GM21737 (cell line): ENCODE results near the gene RYR1.
"Not testable (repeated sequence)": the region's sequence is repeated elsewhere in the genome, so short reads cannot be mapped to it uniquely, and the experiment has no call there.

Experiments used
- ATAC-seq: cut with Tn5 transposase; IDR thresholded peaks from one replicate; pipeline ENCODE4 v1.9.1; 2021; ENCODE audit warnings: mild to moderate bottlenecking, moderate library complexity; ENCODE audit not compliant: unreplicated experiment

Gene RYR1

DNA sequence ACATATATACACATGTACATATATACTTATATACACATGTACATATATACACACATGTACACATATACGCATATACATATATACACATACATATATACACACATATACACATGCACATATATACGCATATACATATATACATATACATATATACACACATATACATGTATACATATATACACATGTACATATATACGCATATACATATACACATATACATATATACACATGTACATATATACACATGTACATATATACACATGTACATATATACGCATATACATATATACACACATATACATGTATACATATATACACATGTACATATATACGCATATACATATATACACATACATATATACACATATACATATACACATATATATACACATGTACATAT is 169.4 kb downstream of the RYR1 start:
- not testable (repeated sequence) for ATAC-seq

DNA sequence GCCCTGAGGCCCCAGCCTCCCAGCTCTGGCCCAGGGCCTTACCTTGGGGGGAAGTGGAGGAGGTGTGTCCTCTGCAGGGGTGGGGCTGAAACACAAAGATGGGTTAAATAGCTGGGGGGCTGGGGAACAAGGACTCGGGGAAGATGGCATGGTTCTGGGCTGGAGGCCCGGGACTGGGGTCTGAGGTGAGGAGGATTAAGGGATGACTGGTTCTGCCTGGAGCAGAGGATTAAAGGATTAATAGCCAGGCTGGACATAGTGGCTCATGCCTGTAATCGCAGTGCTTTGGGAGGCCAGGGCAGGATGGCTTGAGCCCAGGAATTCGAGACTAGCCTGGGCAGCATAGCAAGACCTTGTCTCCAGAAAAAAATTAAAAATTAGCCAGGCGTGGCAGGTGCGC is 172.6 kb downstream of the RYR1 start:
- no peak for ATAC-seq

DNA sequence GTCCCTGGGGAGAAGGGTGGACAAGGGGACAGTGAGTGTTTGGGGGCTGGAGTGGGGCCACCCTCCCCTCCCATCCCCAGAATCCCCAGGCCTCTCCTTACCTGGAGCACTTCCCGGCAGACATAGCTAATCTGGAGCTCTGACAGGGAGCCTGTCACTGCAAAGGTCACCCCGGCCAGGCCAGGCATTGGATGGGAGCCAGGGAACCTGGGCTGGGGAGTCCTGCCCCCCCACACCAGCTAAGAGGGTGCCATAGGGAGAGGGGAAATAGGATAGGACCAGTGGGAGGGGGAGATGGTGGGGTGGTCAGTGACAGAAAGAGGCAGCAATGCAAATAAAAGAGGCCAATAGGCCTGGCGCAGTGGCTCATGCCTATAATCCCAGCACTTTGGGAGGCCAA is 180.8 kb downstream of the RYR1 start:
- ATAC-seq: no peak

DNA sequence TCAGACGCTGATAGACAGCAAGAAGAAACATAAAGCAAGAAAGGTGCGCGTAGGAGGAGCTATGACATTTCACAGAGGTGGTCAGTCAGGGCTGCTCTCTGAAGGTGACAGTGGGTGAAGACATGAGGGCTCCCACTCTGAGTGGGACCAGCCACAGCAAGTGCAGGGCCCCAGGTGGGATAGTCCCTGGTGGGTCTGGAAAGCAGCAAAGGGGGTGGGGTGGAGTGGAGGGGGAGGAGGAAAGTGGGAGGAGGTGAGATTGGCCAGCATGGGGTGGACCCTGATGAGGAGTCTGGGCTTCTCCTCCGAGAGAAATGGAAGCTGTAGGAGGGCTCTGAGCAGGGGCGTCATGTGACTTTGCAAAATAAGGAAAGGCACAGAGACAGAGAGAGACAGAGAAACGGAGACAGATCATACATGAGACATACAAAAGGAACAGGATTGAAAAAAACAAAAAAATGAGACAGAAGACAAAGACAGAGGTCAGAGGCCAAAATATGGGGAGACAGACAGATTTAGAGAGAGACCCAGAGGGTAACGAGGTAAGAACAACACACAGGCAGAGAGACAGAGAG is 181.6 kb downstream of the RYR1 start:
- ATAC-seq: no peak

DNA sequence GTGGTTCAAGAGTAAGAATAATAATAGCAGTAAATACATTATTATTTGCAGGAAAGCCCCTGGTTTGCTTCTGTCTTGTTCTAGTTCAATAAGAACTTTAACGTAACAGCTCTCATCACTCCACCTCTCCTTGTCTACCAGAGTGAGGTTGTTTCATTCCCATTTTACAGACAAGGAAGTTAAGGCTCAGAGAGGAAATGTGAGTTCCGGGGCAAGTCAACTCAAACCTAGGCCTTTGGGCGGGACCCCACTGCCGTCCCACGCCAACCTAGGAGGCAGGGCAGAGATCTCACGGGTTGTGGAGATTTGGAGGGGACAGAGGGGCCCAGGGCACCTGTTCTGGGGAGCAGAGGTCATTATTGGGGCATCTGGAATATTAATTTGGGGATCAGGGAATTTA is 182.8 kb downstream of the RYR1 start:
- ATAC-seq: no peak

DNA sequence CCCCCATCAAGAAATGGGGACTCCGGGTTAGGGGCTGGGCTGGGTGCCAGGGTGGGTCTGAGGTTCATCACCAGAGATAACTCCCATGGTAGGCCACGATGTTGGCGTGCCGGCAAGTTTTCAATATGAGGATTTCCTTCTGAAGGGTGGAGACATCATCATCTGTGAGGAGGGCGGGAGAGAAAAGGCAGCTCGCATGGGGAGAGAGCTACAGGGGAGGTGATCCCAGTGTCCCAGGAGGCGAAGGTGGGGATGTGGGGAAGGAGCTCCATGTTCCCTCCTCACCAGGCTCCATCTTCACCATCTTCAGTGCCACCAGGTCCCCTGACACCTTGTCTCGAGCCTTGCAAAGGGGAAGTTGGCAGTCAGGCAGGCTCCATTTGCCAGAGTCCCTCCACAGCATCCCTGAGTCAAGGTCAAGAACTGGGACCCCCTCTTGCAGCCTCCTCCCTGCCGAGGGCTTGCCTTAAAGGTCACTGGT is 183.8 kb downstream of the RYR1 start:
- no peak for ATAC-seq

DNA sequence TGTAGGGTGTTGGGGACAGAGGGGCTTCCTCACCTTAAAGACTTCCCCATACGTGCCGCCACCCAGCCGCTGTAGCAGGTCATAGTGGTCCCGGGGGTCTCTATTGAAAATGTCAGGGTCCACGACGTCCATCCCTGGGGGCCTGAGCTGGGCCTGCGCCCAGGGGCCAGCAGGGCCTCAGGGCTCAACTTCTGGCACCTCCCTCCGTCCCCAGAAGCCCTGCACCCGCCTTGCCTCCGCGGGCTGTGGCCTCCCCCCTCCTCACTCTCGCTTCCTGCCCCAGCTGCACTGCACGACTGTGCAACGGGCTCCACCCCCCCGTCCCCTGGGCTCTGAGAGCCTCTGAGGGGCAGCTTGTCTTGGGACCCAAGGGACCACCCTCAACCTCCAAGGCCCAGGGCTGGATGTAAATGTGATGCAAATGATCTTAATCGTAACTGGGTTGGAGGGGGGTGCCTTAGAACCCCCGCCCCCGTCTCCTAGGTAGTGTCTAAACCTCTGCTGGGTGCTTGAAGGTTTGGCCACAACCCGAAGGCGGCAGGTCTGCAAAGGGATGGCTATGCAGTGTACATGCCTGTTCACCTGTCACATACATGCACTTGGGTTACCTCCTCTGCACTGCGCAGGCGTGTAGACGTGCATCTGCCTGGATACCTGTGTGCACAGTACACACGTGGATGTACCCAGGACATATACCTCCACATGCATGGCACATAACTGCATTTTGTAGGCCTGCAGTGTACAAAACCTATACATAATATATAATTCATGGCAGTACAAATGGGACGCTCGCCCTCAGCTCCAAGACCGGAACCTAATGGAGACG is 184.5 kb downstream of the RYR1 start, which contains the start of gene MAP4K1:
MAP4K1 (minus strand) TSS at position 190 of the 826 bp plus-strand sequence; CDS start at position 132, 58 bp downstream.
- ATAC-seq: peak; percentile 61

DNA sequence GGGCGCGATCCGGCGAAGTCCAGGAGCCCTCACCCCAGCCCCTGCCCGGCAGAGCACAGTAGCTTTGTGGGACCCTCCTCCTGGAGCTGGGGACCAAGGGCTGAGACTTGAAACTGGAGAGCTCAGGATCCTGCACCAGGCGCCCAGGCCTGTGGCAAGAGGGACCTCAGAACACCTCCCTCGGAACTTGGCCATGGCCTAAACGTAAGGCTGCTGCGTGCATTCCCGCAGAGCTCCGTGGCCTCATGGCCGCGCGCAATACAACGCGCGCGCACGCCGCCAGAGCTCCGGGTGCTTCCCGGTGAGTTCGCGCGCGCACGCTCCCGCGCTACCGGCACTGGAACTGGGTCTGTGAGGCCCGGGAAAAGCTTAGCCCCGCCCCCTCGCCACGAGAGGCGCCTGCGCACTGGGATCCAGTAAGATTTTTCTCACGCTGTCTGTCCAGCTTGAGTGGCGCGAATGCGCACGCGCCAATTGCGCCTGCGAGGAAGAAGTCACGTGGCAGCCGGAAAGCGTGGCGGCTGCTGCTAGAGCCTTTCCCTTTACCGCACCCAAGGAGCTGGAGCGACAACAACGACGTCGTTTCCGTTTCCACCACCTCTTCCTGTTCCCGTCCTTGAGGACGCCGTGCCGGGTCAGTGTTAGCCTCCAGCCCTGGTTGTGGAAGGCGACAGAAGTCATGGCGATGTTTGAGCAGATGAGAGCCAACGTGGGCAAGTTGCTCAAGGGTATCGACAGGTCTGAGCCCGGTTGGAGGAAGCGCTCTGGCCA is 185.3 kb downstream of the RYR1 start, which contains the start of gene EIF3K:
EIF3K (plus strand) TSS at position 599 of the 771 bp plus-strand sequence; CDS start at position 680, 81 bp downstream.
- peak; percentile 48 for ATAC-seq

DNA sequence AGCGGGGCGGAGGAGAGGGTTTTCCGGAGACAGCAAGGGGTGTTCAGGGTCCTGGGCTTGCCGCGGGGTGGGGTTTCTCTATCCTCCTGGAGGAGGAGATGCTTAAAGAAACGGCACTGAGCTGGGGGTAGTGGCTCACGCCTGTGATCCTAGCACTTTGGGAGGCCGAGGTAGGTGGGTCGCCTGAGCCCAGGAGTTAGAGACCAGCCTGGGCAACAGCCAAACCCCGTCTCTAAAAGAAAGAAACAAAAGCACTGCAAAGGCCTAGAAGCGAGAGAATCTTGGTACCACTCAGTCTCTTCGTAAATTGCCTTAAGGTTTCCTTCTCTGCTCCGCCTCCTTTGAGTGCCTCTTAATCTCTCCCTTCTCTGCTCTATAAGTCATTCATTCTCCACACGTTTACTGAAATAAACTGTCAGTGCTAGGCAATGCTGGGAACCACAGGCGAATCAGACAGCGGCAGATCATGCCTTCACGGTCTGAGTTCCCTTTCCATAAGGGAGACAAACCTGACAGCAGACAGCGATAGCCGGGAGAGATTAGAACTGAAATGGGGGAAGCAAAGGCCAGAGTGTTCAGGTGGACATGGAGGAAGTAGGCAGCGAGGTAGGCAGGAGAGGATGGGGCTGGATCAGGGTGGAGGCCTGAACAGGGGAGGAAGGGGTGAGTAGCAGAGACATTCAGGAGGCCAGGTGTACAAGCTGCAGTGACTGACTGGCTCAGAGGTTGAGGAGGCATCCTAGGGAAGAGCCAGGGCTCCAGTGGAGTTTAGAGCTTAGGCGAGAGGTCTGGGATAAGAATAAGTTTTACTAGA is 186.1 kb downstream of the RYR1 start:
- no peak for ATAC-seq

DNA sequence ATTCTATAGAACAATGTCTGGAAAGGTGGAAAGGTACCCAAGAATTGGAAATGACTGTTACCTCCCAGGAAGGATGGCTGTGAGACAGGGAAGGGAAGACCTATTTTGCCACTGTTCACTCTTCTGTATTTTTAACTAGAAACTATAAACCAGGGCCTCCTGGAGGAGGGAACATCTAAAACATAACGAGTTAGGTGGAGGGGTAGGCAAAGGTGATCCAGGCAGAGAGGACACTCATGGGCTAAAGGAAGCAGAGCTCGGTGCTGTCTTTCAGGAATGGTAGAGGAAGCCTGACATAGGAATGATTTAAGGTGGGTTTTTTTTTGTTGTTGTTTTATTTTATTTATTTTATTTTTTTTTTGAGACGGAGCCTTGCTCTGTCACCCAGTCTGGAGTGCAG is 191.3 kb downstream of the RYR1 start:
- no peak for ATAC-seq

DNA sequence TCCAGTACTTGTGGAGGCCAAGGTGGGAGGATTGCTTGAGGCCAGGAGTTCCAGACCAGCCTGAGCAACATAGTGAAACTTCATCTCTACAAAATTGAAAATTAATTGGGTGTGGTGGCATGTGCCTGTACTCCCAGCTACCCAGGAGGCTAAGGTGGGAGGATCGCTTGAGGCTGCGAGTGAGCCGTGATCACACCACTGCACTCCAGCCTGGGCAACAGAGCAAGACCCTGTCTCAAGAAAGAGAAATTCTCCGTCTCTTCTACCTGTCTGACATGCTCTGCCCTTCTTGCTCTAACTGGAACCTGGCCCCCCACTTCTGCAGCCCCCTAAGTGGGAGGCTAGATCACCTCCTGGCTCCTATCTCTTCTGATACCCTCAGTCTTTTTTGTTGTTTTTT is 192.9 kb downstream of the RYR1 start:
- ATAC-seq: no peak

DNA sequence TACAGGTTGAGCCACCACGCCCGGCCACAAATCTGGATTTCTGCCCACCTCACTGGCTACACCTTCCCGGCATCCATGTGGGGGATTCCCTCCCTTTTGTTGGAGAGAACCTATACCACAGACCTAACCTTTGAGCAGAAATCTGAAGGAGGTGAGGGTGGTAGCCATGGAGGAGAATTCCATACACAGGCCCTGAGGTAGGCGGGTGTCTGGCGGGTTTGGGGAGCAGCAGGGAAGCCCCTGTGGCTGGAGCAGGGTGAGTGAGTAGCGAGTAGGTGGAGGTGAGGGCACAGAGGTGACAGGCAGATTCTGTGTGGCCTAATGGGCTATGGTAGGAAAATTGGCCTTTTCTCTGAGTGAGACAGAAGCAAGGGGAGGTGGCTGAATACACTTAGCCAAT is 196.1 kb downstream of the RYR1 start:
- no peak for ATAC-seq

DNA sequence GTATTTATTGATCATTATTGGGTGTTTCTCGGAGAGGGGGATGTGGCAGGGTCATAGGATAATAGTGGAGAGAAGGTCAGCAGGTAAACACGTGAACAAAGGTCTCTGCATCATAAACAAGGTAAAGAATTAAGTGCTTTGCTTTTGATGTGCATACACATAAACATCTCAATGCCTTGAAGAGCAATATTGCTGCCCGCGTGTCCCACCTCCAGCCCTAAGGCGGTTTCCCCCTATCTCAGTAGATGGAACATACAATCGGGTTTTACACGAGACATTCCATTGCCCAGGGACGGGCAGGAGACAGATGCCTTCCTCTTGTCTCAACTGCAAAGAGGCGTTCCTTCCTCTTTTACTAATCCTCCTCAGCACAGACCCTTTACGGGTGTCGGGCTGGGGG is 197.8 kb downstream of the RYR1 start:
- ATAC-seq: not testable (repeated sequence)

DNA sequence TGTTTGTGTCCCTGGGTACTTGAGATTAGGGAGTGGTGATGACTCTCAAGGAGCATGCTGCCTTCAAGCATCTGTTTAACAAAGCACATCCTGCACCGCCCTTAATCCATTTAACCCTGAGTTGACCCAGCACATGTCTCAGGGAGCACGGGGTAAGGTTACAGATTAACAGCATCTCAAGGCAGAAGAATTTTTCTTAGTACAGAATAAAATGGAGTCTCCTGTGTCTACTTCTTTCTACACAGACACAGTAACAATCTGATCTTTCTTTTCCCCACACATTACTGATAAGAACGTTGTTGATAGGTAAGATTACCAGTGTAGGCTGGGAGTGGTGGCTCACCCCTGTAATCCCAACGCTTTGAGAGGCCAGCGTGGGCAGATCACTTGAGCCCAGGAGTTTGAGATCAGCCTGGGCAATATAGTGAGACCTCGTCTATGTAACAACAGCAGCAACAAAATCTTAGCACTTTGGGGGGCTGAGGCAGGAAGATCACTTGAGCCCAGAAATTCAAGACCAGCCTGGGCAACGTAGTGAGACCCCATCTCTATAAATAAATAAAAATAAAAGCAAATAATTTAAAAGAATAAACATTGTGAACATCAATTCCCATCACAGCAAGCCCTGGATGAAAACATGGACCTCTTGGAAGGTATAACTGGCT is 198.5 kb downstream of the RYR1 start:
- not testable (repeated sequence) for ATAC-seq

DNA sequence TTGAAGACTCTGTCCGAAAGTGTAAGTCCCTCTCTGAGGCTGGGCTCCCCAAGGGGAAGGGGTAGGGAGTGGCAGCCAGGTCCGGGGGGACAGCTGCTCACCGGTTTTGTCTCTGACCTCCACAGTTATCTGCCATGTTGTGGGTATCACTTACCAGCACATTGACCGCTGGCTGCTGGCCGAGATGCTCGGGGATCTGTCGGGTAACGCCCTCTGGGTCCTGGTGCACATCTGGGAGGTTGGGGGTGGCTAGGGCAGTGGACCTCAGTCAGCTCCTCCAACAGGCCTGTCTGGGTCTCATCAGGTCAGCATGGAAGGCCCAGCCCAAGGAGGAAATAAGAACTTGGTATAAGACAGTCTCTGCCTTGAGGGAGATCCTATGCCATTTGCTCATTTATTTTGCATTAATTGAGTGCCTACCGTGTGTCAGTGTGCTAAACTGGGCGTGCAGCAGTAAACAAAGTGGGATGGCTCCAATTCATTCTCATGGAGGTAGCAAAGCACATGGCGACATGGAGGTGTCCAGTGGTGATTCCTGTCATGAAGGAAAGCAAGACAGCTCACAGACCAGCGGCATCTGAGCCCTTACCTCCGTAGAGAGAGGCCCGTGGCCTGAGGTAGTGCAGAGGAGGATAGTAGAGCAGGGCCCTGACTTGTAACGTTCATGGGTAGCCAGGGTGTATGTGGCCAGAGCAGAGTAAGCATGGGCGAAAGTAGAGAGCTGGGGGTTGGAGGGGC is 199.2 kb downstream of the RYR1 start:
- no peak for ATAC-seq

DNA sequence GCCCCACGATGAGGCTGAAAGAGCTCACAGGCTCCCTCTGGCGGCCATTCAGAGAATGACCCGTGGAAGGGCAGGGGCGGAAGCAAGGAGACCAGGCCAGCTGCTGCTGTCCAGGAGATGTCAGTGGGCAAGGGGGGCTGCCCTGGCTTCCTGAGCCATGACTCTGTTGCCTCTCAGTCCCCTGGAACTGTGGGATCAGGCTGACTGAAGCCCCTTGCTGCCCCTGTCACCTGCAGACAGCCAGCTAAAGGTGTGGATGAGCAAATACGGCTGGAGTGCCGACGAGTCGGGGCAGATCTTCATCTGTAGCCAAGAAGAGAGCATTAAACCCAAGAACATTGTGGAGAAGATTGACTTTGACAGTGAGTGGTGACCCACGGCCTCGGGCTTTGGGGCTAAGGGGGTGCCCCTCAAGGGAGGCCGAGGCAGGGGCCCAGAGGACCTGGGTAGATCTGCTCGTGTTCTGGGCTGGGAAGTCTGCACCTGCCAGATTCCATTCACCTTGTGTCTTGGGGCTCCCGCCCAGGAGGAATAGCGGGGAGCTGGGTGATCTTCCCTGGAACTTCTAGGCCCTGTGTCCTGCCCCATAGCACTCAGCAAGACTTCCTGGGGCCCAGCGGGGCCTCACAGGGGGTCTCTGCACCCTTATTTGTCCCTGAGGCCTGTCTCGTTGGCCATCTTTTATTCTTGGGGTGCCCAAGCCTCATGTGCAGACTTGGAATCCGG is 201.4 kb downstream of the RYR1 start:
- ATAC-seq: no peak

DNA sequence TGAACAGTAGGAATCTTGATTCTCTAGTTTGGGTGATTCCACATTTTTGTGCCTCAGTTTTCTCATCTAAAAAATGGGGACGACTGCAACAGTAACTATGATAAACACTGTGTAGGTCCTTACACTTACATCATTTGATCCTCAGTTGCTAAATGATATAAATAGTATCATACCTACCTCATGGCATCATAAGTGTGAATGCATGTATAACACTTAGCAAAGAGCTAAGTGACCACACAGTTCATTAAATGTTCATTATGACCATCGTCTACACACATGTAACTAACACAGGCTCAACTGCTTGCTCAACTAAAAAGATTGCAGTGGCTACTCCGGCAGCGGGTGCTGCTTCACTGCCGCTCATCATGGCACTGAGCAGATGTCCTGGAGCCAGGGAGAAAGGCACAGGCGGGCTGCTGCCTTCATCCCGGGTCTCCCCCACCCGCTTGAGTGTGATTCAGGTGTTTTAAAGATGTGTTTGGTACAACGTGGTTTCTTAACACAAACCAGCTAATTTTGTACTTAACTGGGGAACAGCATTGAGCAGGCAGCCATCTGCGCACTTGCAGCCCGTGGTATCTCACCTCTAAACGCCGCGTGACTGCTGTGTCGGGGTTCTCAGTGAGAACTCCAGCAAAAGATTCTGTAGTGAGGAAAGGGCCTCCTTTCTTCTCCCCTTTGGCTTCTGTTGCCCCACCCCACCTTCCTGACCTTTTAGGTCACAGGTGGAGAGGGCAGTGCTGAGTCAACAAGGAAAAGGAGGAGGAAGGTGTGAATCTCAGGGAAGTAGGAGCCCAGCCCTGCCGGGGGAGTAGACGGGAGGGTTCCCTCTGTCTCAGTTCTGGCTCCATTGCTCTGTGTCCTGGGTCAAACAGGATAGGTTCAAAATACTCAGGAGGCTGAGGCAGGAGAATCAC is 202.2 kb downstream of the RYR1 start:
- no peak for ATAC-seq
